ENCODE results near the gene NFKBIE.

The NFKBIE gene

GRCh38 chr6:44297063-44298038 lies 32.0 kb upstream of the NFKBIE start:
- peak; percentile 60 for DNase-seq

- DNase-seq = no peak
Measured at GRCh38 chr6:44294832-44295791, 29.8 kb upstream of the NFKBIE start.

GRCh38 chr6:44292661-44293365 lies 27.5 kb upstream of the NFKBIE start:
- no peak for DNase-seq

DNA sequence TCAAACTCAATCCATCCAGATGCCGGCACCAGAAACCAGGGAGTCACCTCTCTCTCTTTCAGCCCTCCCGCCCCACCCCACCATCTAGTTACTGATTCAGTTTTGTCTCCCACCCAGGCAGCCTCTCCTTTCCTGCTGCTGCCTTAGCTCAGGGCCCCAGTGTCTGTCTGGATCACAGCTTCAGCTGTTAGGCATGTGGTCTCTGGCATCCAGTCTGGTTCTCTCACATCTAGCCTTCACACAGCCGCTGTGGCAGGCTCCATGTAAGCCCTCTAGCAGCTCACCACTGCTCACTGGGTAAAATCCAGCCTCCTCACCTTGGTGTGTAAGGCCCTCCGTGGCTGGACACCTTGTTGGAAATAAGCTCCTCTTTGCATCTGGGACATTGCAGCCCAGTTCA lies 26.5 kb upstream of the NFKBIE start:
- no peak for DNase-seq

DNA sequence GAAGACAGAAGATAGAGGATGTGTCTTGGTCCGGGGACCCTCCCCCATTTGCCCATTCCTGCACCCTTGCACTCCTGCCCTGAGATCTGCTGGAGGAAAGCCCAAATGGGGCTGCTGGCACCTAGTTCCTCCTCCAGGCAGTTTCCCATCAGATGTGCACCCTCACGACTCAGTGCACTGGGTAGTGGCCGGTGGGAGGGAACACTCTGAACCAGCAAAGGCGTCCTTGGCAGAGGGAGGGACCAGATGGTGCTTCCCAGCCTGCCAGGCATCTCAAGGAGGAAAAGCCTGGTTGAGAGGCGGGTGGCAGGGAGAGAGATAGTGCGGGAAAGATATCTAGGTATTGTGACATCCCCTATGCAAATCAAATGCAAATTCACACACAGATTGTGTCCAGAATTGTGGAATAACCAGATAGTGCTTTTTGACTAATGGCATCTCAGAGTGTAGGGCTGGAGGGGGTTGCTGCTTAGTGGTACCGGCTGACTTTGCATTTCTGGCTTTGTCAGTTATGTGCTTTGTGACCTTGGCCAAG lies 24.4 kb upstream of the NFKBIE start:
- DNase-seq = no peak

DNA sequence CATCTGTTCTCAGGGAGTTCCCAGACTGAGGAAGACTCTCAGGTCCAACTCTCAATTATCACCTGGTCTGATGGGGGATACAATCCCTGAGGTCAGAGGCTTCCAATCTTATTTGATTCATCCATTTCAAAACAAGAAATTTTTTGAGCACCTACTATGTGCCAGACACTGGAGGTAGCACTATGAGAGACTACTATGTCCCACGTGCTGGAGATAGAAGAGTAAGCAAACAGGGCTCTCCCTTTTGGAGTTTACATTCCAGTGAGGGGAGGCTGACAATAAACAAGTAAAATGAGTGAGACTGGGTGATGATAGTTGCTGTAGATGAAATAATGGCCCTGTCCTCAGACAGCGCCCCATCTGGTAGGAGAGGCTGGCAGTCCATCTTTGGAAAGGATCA lies 21.4 kb upstream of the NFKBIE start:
- no peak for DNase-seq

GRCh38 chr6:44286285-44286565 lies 20.9 kb upstream of the NFKBIE start:
- no peak for DNase-seq

- DNase-seq = no peak
Measured at GRCh38 chr6:44285552-44286284, 20.4 kb upstream of the NFKBIE start.

GRCh38 chr6:44284867-44285266 lies 19.5 kb upstream of the NFKBIE start:
- no peak for DNase-seq

DNA sequence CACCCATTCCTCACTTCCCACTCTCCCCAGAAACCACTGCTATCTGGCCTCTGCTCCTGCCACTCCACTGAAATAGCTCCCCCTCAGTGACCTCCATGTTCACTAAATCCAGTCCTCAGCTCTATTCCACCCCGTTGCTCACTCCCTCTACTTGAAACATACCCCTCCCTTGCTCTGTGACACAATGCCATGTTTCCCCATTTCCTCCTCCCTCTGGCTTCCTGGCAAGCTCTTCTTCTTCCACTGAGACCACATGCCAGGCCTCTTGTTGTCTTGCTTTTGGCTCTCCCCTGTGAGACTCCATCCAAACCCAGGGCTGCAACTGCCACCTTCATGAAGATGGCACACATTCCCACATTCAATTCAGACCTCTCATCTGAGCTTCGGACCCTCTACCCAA lies 18.8 kb upstream of the NFKBIE start:
- DNase-seq = no peak

DNA sequence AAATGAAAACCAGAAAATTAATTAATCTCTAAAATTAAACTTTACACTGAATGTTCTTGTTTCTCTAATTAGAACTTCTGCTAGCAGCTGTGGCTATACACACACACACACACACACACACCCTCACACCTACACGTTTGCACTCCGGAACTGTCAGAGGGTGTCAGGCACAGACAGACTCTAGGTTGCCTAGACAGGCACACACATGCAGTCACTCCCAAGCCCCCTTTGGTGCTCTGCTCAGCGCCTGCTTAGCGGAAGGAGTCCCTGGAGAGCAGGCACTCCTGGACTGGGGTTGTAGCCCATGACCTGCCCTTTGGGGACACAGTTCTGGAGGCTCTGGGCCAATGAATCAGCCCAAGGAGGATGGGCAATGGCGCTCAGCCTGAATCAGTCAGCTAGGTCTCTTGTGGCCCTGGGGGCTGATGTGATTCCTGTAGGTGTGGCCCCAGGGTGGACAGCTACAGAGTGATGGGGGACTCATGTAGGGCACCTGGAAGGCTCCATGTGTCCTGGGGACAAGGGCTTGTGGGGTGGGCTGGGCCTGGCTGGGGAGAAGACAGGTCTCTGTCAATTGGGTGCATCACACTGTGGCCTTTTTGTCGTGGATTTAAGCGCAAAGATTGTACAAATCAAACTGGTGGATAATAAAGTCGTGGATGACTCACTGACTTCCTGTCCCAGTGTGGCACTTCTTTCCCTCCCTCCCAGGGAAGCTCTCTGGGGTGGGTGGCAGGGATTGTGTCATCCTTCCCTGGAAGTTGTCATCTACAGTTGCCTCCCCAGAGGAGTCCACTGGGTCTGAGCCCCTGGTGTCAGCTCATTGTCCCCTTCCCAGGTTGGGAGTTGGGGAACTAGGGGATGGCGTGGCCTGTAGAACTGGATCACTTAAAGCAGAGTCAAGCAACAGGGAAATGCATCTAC lies 13.7 kb upstream of the NFKBIE start:
- no peak for DNase-seq

- DNase-seq = no peak
Measured at GRCh38 chr6:44278315-44278714, 13.0 kb upstream of the NFKBIE start.

GRCh38 chr6:44277763-44278162 lies 12.4 kb upstream of the NFKBIE start:
- DNase-seq = no peak

- no peak for DNase-seq
Measured at GRCh38 chr6:44276667-44277640, 11.6 kb upstream of the NFKBIE start.

- DNase-seq = peak; percentile 56
Measured at GRCh38 chr6:44275749-44276648, 10.6 kb upstream of the NFKBIE start.

GRCh38 chr6:44275271-44275748 lies 10.0 kb upstream of the NFKBIE start:
- DNase-seq = no peak

DNA sequence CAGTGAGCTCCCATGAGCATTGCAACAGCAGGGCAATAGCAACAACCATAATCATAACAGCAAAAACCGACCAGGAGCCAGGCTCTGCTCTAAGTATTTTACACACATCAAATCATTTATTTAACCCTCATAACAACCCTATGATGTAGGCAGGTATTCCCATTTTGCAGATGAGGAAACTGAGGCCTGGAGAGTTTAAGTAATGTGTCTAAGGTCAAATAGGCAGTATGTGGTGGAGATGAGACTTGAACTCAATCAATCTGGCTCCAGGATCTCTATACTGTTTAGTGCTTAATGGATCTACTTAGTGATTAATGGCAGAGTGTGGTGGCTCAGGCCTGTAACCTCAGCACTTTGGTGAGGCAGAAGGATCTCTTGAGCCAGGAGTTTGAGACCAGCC lies 8.3 kb upstream of the NFKBIE start:
- no peak for DNase-seq

DNA sequence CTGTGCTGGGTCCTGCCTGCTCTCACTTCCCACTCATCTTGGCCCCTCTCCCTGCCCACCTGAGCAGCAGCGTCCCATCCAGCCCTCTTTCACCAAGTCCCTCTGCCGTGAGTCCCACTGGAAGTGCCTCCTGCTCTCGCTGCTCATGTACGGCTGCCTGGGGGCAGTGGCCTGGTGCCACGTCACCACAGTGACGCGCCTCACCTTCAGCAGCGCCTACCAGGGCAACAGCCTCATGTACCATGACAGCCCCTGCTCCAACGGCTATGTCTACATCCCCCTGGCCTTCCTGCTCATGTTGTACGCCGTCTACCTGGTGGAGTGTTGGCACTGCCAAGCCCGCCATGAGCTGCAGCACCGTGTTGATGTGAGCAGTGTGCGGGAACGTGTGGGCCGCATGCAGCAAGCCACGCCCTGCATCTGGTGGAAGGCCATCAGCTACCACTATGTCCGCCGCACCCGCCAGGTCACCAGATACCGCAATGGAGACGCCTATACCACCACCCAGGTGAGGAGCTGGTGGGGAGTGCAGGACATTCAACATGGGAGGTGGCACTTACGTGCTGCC lies 7.7 kb upstream of the NFKBIE start:
- DNase-seq = no peak
